ENCODE data around the gene SMAD7.

DNA sequence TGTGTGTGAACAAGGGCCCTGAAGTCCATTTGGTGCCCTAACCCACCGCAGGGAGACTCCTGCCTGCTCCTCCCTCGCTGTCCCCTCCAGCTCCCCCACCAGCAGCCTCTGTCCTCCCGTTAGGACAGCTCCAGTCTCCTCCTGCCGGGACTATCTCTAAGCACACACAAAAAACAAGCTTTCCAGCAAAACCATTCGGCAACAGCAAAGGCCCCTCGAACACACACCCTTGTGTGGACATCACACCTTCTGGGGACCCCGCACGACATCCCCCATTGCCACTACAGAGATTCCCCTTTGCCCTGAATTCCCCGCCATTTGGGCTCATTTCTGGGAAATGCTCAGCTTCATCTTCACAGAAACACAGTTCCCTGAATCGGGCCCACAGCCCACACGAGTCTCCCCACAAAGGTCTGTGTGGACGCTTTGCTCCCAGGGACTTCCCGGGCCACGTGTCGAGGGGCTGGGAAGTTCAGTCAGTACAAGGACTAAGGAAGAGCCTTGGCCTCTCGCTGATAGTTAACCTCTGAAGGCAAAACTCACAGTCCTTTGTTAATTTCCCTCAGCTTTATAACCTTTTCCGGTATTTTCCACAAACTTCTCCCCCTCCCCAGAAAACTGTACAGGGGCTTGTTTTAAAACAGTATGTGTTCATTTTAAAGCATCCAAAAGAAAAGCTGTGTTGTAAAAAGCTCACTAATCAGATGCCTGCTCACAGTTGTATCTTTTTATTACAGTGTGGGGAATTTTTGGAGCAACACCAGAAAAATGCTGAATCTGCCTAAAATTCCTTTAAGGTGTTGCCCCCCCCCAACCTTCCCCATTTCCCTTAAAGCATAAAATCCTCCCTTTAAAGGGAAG, 25.9 kb downstream of the SMAD7 start:
- TF ChIP-seq SUZ12 (IDR thresholded peaks at IDR 0.05; ENCODE audit: extremely low read depth, insufficient read depth, insufficient read length) = no peak
- no peak for TF ChIP-seq YY1 (IDR thresholded peaks at IDR 0.05; ENCODE audit: insufficient read depth, insufficient read length)
